GM21447 (cell line): ENCODE data around the gene GLS.

Experiments used
- ATAC-seq: cut with Tn5 transposase; IDR thresholded peaks from one replicate; pipeline ENCODE4 v1.9.1; 2021; ENCODE audit not compliant: unreplicated experiment

Gene GLS

DNA sequence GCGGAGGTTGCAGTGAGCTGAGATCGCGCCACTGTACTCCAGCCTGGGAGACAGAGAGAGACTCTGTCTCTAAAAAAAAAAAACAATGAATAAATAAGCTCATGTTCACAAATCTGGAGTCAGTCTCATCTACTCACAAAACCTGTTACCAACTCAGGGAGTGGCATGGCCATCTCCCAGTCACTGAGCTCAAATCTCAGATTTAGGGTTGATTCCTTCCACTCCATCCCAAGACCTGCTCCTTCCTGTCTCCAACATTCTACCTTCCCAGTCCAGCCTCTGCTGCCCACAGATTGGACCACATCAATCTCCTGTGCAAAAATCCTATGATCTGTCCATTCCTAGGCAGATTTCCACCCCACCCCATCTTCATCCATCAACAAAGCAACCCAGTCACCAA, 131.7 kb downstream of the GLS start:
- no peak for ATAC-seq

DNA sequence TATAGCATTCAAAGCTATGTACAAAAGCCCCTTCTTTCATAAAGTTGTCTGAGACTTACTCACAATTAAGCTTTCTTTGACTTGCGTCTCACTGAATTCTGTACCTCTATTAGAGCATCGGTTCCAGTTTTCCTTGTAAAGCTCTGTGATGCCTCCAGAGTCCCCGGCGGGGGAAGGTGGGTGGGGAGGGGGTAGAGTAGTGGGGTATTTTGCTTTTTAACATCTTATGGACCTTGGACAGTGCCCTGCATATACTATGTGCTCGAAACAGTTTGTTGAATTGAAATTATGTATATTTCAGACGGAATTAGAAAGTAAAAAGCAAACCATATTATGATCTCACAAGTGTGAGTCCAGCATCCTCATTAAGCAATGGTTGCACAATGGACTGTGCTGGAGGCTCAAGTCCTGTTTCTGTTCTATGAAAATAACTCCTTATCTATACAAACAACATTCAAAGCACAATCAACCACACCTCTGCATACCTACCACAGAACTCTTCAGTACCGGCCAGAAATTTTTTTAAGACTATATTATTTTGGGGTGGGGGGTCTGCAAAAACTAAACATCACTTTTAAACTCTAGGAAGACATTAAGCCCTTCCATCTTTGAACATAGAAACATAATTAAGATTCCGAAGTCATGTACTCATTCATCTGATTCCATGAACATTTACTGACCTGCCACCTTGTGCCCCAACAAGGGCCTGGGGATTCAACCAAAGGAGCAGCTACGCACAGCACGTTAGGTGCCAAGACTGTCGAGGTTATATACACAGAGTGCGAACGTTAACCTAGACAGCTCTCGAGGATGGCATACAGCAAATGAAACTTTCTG, 132.4 kb downstream of the GLS start:
- no peak for ATAC-seq

GRCh38 chr2:191013682-191013931, 133.0 kb downstream of the GLS start:
- ATAC-seq: no peak

DNA sequence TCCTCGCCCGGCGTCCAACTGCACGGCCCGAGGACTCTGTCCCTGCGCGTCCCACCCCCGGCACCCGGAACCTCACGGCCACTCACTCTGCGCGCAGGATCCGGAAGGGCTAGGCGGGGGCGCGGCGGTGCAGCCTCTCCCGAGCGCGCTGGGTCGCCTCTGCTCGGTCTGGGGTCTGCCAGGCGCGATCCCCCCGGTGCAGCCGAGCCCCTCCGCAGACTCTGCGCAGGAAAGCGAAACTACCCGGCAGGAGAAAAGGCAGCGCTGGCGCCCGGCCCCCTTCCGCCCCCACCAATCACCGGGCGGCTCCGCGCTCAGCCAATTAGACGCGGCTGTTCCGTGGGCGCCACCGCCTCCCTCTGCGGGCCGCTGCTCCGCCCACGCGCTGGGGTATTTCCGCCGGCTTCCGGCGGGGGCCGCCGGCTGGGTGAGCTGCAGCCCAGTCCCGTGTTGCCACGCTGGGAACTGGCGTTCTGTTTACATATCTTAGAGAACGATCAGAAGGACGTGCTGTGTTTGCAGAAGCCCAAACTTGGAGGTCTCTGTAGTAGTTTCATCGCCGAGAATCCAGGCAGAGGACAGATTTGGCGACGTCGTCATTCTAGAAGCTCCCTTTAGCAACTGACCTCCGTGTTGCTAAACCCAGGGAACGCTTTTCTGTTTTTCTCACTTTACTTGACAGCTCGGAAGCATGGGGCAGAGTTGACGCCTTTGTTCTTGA, 133.5 kb downstream of the GLS start, which contains the start of gene STAT1:
Gene STAT1 (minus strand): TSS at position 240 of the 721 bp plus-strand sequence. CDS start 4,168 bp downstream, outside the sequence.
- peak; percentile 84 for ATAC-seq

DNA sequence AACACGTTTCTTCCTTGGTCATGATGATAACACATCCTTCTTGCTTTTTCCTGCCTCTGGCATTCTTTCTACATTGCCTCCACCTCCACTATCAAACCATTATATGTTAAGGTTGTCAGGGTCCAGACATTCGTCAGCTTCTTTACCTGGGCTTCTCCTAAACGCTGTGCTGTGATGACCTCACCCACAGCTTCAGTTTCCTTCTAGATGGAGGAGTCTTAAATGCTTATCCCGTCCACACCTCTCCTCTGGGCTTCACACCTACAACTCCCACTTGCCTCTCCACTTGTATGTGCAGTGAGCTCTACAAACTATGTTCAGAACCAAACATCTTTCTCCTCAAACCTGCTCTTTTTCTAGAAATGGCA, 134.0 kb downstream of the GLS start:
- ATAC-seq: peak; percentile 5
